Duodenal mucosa (tissue), 2 donors: ENCODE results near the gene PRDM13.
"Not testable (repeated sequence)": the region's sequence is repeated elsewhere in the genome, so short reads cannot be mapped to it uniquely, and the experiment has no call there.

Source experiments
- H3K27ac ChIP-seq: one replicate; pipeline ENCODE4 v1.7.0; 2013; ENCODE audit warnings: low read depth, low read length
- H3K27me3 ChIP-seq, 2 donors: one replicate each; pipeline ENCODE4 v1.7.0; 2013; ENCODE audit warnings: low read length in 2 of 2, control low read depth in 1 of 2; ENCODE audit not compliant: insufficient read depth in 2 of 2, control insufficient read depth in 1 of 2
- H3K36me3 ChIP-seq, 2 donors: one replicate each; pipeline ENCODE4 v1.7.0; 2013; ENCODE audit warnings: low read length in 2 of 2, control low read depth in 1 of 2; ENCODE audit not compliant: insufficient read depth in 2 of 2, control insufficient read depth in 1 of 2
- H3K4me1 ChIP-seq, 2 donors: one replicate each; pipeline ENCODE4 v1.7.0; 2013; ENCODE audit warnings: low read length in 2 of 2, control low read depth in 1 of 2; ENCODE audit not compliant: insufficient read depth in 2 of 2, control insufficient read depth in 1 of 2
- H3K4me3 ChIP-seq, 2 donors: one replicate each; pipeline ENCODE4 v1.7.0; 2013; ENCODE audit warnings: low read length in 2 of 2, low read depth in 1 of 2
- H3K9ac ChIP-seq, 2 donors: one replicate each; pipeline ENCODE4 v1.7.0; 2013; ENCODE audit warnings: low read length in 2 of 2, low read depth in 1 of 2
- H3K9me3 ChIP-seq, 2 donors: one replicate each; pipeline ENCODE4 v1.7.0; 2013; ENCODE audit warnings: low read length in 2 of 2, control low read depth in 1 of 2; ENCODE audit not compliant: control insufficient read depth in 1 of 2

The PRDM13 gene

GRCh38 chr6:99588618-99589289, 17.9 kb upstream of the PRDM13 start:
- peak overlapping the region in 1 of 2 donors; percentile 13 for H3K9ac ChIP-seq
- H3K27me3 ChIP-seq, result peaks cover 51 to 65% of the 10 kb centered on the region in 2 donors
- H3K4me1 ChIP-seq, result peaks cover 4 to 13% of the 10 kb centered on the region in 2 donors
- H3K4me3 ChIP-seq, result peak overlapping the region; percentile 59 to 64
- H3K9me3 ChIP-seq, result no peaks in the 10 kb centered on the region
- H3K27ac ChIP-seq, result no peak overlapping the region
- H3K36me3 ChIP-seq, result no peaks in the 10 kb centered on the region

- no peak overlapping the region for H3K9ac ChIP-seq
- peak overlapping the region; percentile 59 to 64 for H3K4me3 ChIP-seq
- H3K4me1 ChIP-seq, result peaks cover 4 to 13% of the 10 kb centered on the region in 2 donors
- H3K9me3 ChIP-seq, result no peaks in the 10 kb centered on the region
- H3K27me3 ChIP-seq, result peaks cover 55 to 70% of the 10 kb centered on the region in 2 donors
- no peak overlapping the region for H3K27ac ChIP-seq
- H3K36me3 ChIP-seq, result no peaks in the 10 kb centered on the region
These were observed 17.4 kb upstream of the PRDM13 start for GRCh38 chr6:99589290-99589672.

- no peak overlapping the region for H3K9ac ChIP-seq
These were observed 16.6 kb upstream of the PRDM13 start for GRCh38 chr6:99589907-99590493.

GRCh38 chr6:99590728-99591672, 15.6 kb upstream of the PRDM13 start:
- Histone ChIP-seq H3K4me1 (peaks cover 4 to 13% of the 10 kb centered on the region in 2 donors), H3K27ac (no peak overlapping the region), H3K36me3 (no peaks in the 10 kb centered on the region), H3K9me3 (peaks cover 0 to 3% of the 10 kb centered on the region in 2 donors), H3K4me3 (no peak overlapping the region), H3K27me3 (peaks cover 70 to 81% of the 10 kb centered on the region in 2 donors), H3K9ac (no peak overlapping the region)

More at GRCh38 chr6:99589907-99590493, 16.6 kb upstream of the PRDM13 start:
- Histone ChIP-seq H3K4me1 (peaks cover 4 to 13% of the 10 kb centered on the region in 2 donors), H3K36me3 (no peaks in the 10 kb centered on the region), H3K4me3 (no peak overlapping the region), H3K27me3 (peaks cover 60 to 72% of the 10 kb centered on the region in 2 donors), H3K9me3 (no peaks in the 10 kb centered on the region), H3K27ac (no peak overlapping the region)

GRCh38 chr6:99591673-99592364, 14.8 kb upstream of the PRDM13 start:
- Histone ChIP-seq H3K36me3 (no peaks in the 10 kb centered on the region), H3K27me3 (peaks cover 77 to 86% of the 10 kb centered on the region in 2 donors), H3K4me3 (no peak overlapping the region), H3K9me3 (peaks cover 0 to 3% of the 10 kb centered on the region in 2 donors), H3K9ac (no peak overlapping the region), H3K27ac (no peak overlapping the region), H3K4me1 (peaks cover 4 to 13% of the 10 kb centered on the region in 2 donors)

GRCh38 chr6:99592900-99593299, 13.7 kb upstream of the PRDM13 start:
- Histone ChIP-seq H3K4me3 (no peak overlapping the region), H3K9me3 (peaks cover 0 to 3% of the 10 kb centered on the region in 2 donors), H3K9ac (no peak overlapping the region), H3K27me3 (peaks cover 77 to 87% of the 10 kb centered on the region in 2 donors), H3K36me3 (no peaks in the 10 kb centered on the region), H3K27ac (no peak overlapping the region), H3K4me1 (peaks cover 4 to 13% of the 10 kb centered on the region in 2 donors)

GRCh38 chr6:99594696-99595095, 11.9 kb upstream of the PRDM13 start:
- not testable (repeated sequence) for H3K9ac ChIP-seq, H3K36me3 ChIP-seq, H3K27ac ChIP-seq, H3K4me1 ChIP-seq, H3K9me3 ChIP-seq, H3K4me3 ChIP-seq
- peaks cover 73 to 85% of the 10 kb centered on the region in 2 donors for H3K27me3 ChIP-seq

- peak overlapping the region; percentile 52 to 61 for H3K4me3 ChIP-seq
- no peaks in the 10 kb centered on the region for H3K36me3 ChIP-seq
- peaks cover 85 to 87% of the 10 kb centered on the region in 2 donors for H3K27me3 ChIP-seq
- H3K4me1 ChIP-seq, result peaks cover 19 to 22% of the 10 kb centered on the region in 2 donors
- no peak overlapping the region for H3K9ac ChIP-seq
- H3K9me3 ChIP-seq, result no peaks in the 10 kb centered on the region
- H3K27ac ChIP-seq, result no peak overlapping the region
These were observed 3.9 kb upstream of the PRDM13 start for GRCh38 chr6:99602520-99603420.
